ENCODE data around the gene TREML4.

- TF ChIP-seq POLR2AphosphoS5 (IDR thresholded peaks at IDR 0.05; ENCODE audit: low read depth, low read length) (no peak), TAF1 (IDR thresholded peaks at IDR 0.05; ENCODE audit: borderline replicate concordance, insufficient read depth, low read length) (no peak), REST (IDR thresholded peaks at IDR 0.05; ENCODE audit: insufficient read depth in 1 of 2, low read depth in 2 of 2, low read length in 2 of 2) (no peak)
Observed at GRCh38 chr6:41263267-41263666, 35.1 kb downstream of the TREML4 start.
